Epithelial cell of esophagus (primary cell): ENCODE results near the gene SUCLA2.
"Not testable (repeated sequence)": the region's sequence is repeated elsewhere in the genome, so short reads cannot be mapped to it uniquely, and the experiment has no call there.

Experiments
- DNase-seq: peaks from one replicate; pipeline ENCODE4 v3.0.0; 2010; ENCODE audit warnings: low read depth
- H3K4me3 ChIP-seq: 2 replicates; pipeline ENCODE4 v1.5.1; 2011; ENCODE audit warnings: mild to moderate bottlenecking, low read length, control low read depth
- TF ChIP-seq, protein P1 (sequence below): IDR thresholded peaks from 2 replicates; pipeline ENCODE4 v1.5.1; 2011; ENCODE audit warnings: low read depth, mild to moderate bottlenecking, low read length, control low read depth, inconsistent platforms; ENCODE audit not compliant: insufficient read depth; ENCODE audit errors: missing control alignments

Gene SUCLA2

GRCh38 chr13:47962237-47962636, 38.8 kb downstream of the SUCLA2 start:
- no peak for DNase-seq
- TF ChIP-seq, protein P1, sequence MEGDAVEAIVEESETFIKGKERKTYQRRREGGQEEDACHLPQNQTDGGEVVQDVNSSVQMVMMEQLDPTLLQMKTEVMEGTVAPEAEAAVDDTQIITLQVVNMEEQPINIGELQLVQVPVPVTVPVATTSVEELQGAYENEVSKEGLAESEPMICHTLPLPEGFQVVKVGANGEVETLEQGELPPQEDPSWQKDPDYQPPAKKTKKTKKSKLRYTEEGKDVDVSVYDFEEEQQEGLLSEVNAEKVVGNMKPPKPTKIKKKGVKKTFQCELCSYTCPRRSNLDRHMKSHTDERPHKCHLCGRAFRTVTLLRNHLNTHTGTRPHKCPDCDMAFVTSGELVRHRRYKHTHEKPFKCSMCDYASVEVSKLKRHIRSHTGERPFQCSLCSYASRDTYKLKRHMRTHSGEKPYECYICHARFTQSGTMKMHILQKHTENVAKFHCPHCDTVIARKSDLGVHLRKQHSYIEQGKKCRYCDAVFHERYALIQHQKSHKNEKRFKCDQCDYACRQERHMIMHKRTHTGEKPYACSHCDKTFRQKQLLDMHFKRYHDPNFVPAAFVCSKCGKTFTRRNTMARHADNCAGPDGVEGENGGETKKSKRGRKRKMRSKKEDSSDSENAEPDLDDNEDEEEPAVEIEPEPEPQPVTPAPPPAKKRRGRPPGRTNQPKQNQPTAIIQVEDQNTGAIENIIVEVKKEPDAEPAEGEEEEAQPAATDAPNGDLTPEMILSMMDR: no peak
- H3K4me3 ChIP-seq: no peak overlapping the region

GRCh38 chr13:47959468-47960247, 41.4 kb downstream of the SUCLA2 start:
- TF ChIP-seq, protein P1: no peak
- no peak overlapping the region for H3K4me3 ChIP-seq
- DNase-seq: no peak

GRCh38 chr13:47957073-47957472, 44.0 kb downstream of the SUCLA2 start:
- H3K4me3 ChIP-seq: no peak overlapping the region
- no peak for DNase-seq
- TF ChIP-seq, protein P1: no peak

- TF ChIP-seq, protein P1: no peak
Measured at GRCh38 chr13:47955836-47956235, 45.2 kb downstream of the SUCLA2 start.

DNA sequence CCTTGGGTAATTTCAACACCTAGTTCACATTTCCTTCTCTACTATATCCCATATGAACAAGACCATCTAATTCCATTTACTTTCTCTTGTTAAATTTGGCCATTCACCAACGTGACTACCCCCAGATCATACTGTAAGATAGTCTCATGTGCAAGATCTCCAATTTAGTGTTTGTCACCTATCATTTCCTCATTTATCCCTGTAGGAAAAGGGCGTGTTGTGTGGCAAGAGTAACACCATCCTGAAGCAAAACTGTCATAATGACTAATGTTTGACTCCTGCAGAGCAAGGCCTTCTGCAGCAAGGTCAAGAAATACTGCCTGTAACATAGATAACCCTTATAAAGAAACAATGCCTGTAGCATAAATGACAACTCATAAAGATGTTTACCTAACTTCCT, 51.3 kb downstream of the SUCLA2 start:
- H3K4me3 ChIP-seq: no peak overlapping the region
- peak; percentile 11 for DNase-seq
- TF ChIP-seq, protein P1: no peak

More at GRCh38 chr13:47955836-47956235, 45.2 kb downstream of the SUCLA2 start:
- H3K4me3 ChIP-seq: no peak overlapping the region
- no peak for DNase-seq

DNA sequence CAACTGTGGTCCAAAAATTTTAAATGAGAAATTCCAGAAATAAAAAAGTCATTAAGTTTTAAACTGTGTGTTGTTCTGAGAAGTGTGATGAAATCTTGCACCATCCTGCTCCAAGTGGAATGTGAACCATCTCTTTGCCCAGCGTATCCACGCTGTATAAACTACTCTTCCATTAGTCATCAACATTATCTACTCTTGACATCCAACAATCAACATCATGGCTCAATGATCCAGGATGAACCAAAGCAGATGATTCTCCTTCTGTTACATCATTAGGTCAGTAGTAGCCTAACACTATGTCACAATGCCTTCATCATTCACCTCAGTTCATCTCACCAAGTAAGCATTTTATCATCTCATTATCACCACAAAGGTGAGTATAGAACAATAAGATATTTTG, 55.3 kb downstream of the SUCLA2 start:
- peak; percentile 57 for DNase-seq
- TF ChIP-seq, protein P1: no peak
- no peak overlapping the region for H3K4me3 ChIP-seq

GRCh38 chr13:47945146-47945545, 55.9 kb downstream of the SUCLA2 start:
- not testable (repeated sequence) for H3K4me3 ChIP-seq, DNase-seq
